Lung (tissue), 12 donors: Measurements from ENCODE around the gene PSMB10. TPM values are rescaled to one million over a fixed set of nuclear protein-coding genes. Genes with fewer than 3 reads are reported as not detected.

Experiments
- ATAC-seq: fragments of 200-7000 bp; cut with Tn5 transposase; one replicate; pipeline ENCODE4 v1.9.1; 2020; ENCODE audit warnings: moderate number of reproducible peaks; ENCODE audit not compliant: insufficient read depth, low FRiP score
- DNase-seq, 3 donors: peaks; one replicate each; pipeline ENCODE4 v3.0.0-alpha.2; 2013 to 2017
- H3K27ac ChIP-seq, 2 donors: one replicate each; pipeline ENCODE4 v1.5.1; 2013; ENCODE audit warnings: mild to moderate bottlenecking in 2 of 2, moderate library complexity in 2 of 2, control low read depth in 1 of 2, inconsistent platforms in 1 of 2, low read depth in 1 of 2, low read length in 1 of 2
- H3K27me3 ChIP-seq, 3 donors: one replicate each; pipeline ENCODE4 v1.5.1; 2013; ENCODE audit warnings: low read length in 2 of 3; ENCODE audit not compliant: control insufficient read depth in 3 of 3, insufficient read depth in 3 of 3
- H3K36me3 ChIP-seq, 4 donors: one replicate each; pipeline ENCODE4 v1.5.1; 2013; ENCODE audit warnings: low read length in 4 of 4, mild to moderate bottlenecking in 1 of 4, moderate library complexity in 1 of 4; ENCODE audit not compliant: control insufficient read depth in 4 of 4, insufficient read depth in 4 of 4
- H3K4me1 ChIP-seq, 5 donors: one replicate each; pipeline ENCODE4 v1.5.1; 2013; ENCODE audit warnings: low read length in 5 of 5, mild to moderate bottlenecking in 2 of 5, moderate library complexity in 1 of 5; ENCODE audit not compliant: control insufficient read depth in 5 of 5, insufficient read depth in 5 of 5
- H3K4me3 ChIP-seq: one replicate; pipeline ENCODE4 v1.5.1; 2013; ENCODE audit warnings: mild to moderate bottlenecking, control low read depth, moderate library complexity
- H3K9ac ChIP-seq, 2 donors: one replicate each; pipeline ENCODE4 v1.5.1; 2013; ENCODE audit warnings: low read length in 2 of 2, control low read depth in 1 of 2; ENCODE audit not compliant: insufficient read depth in 1 of 2
- H3K9me3 ChIP-seq, 4 donors: one replicate each; pipeline ENCODE4 v1.5.1; 2013; ENCODE audit warnings: low read length in 3 of 4, mild to moderate bottlenecking in 1 of 4, moderate library complexity in 1 of 4; ENCODE audit not compliant: control insufficient read depth in 4 of 4, insufficient read depth in 3 of 4
- CTCF ChIP-seq: IDR thresholded peaks from 2 replicates; pipeline ENCODE4 v1.5.1; 2012; ENCODE audit warnings: mild to moderate bottlenecking; ENCODE audit errors: control extremely low read depth, extremely low read depth
- WGBS, 2 donors: extraction: QIAGEN DNeasy Blood & Tissue Kit; methylation state at CpG; one replicate each; pipeline ENCODE4 v1.1.7; 2013; 5-methylcytosine and 5-hydroxymethylcytosine counted together
- polyA plus RNA-seq, 2 donors: library from polyadenylated mRNA; stranded (reverse); fragments of 200-250 nt; gene quantifications; one replicate each; pipeline ENCODE4 v1.2.1, GENCODE V29; 2013
- total RNA-seq, 2 donors: library from RNA; depleted of rRNA in 1 of 2; stranded (reverse); fragments of >200 nt in 1 of 2; gene quantifications; one replicate each; pipeline ENCODE4 v1.2.1, GENCODE V29; 2014 to 2021
- donor health status: control.
- donor health status: control.
- donor health status: Bipolar disorder and iron deficiency.
- donor health status: healthy.
- donor health status: DM: yes; HTN: yes; CAD: no.

The PSMB10 gene
- total and polyA plus RNA-seq, 4 donors: 36.6 to 186 (median 112) TPM

DNA sequence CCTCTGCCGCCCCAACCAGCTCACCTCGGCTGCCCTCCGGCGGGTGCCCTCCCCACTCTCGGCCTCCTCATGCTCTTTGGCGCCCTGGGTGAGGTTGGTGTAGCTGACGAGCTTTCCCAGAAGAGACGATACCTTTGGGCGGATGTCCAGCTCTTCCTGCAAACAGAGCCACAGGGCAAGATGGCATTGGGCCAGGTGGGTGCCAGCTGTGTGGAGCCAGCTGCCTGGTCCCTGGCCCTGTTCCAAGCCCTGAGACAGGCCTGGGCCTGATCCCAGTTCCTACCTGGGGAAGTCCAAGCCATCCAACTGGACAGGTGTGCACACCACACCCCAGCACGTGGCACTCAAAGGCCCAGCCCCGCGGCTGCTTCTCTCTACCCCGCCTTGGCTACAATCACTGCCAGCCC is 24.9 kb upstream of the PSMB10 start:
- no peak for ATAC-seq
- 71 to 82% methylated on average over 13 of the region's 13 CpGs for WGBS, 2 donors
- no peak for DNase-seq
- Histone ChIP-seq H3K36me3 (peaks cover 9 to 50% (median 28%) of the 10 kb centered on the region in 4 donors), H3K27me3 (no peaks in the 10 kb centered on the region), H3K9ac (no peak overlapping the region), H3K4me3 (no peak overlapping the region), H3K4me1 (peaks cover 4 to 49% (median 13%) of the 10 kb centered on the region in 5 donors), H3K27ac (peak overlapping the region; percentile 29 to 77), H3K9me3 (no peaks in the 10 kb centered on the region)
- TF ChIP-seq CTCF: no peak

GRCh38 chr16:67959536-67960329 is 23.1 kb upstream of the PSMB10 start:
- H3K9me3 ChIP-seq: no peaks in the 10 kb centered on the region
- DNase-seq: peak in 1 of 3 donors; percentile 49
- no peak overlapping the region for H3K4me3 ChIP-seq
- peaks cover 9 to 49% (median 31%) of the 10 kb centered on the region in 4 donors for H3K36me3 ChIP-seq
- WGBS, 2 donors: 66 to 79% methylated on average over 11 of the region's 11 CpGs
- peak; percentile 32 for ATAC-seq
- no peak overlapping the region for H3K9ac ChIP-seq
- H3K27me3 ChIP-seq: no peaks in the 10 kb centered on the region
- peaks cover 0 to 41% (median 12%) of the 10 kb centered on the region in 5 donors for H3K4me1 ChIP-seq
- TF ChIP-seq CTCF: no peak
- H3K27ac ChIP-seq: peak overlapping the region; percentile 77 to 84

- DNase-seq: no peak
- no peak overlapping the region for H3K4me3 ChIP-seq
- H3K27ac ChIP-seq: no peak overlapping the region
- no peaks in the 10 kb centered on the region for H3K27me3 ChIP-seq
- H3K36me3 ChIP-seq: peaks cover 9 to 48% (median 40%) of the 10 kb centered on the region in 4 donors
- no peak for TF ChIP-seq CTCF
- no peak for ATAC-seq
- no peaks in the 10 kb centered on the region for H3K9me3 ChIP-seq
- 97 to 99% methylated on average over 9 of the region's 9 CpGs for WGBS, 2 donors
- H3K9ac ChIP-seq: no peak overlapping the region
- H3K4me1 ChIP-seq: peaks cover 0 to 29% (median 0%) of the 10 kb centered on the region in 5 donors
Measured at GRCh38 chr16:67957622-67958021, 21.0 kb upstream of the PSMB10 start.
